ENCODE measurements around the gene NTN1.

- TF ChIP-seq GATA2 (IDR thresholded peaks at IDR 0.05; ENCODE audit: low read depth, low read length), result no peak
- no peak for TF ChIP-seq GATA3 (IDR thresholded peaks at IDR 0.05; ENCODE audit: low read depth, low read length)
These were observed 1.5 kb downstream of the NTN1 start for GRCh38 chr17:9022573-9023391.
